Measurements from ENCODE around the gene GPD1. TPM values are rescaled to one million over a fixed set of nuclear protein-coding genes. Genes with fewer than 3 reads are reported as not detected.

GPD1 gene
- total and polyA plus RNA-seq, 8 donors, result 0.58 to 9.5 (median 1.7) TPM

GRCh38 chr12:50065726-50066310 lies 38.0 kb upstream of the GPD1 start:
- WGBS, 5 donors, result 86 to 89% (median 87%) methylated on average over 3 of the region's 3 CpGs
- Histone ChIP-seq H3K9me3 (no peaks in the 10 kb centered on the region), H3K4me1 (peaks cover 0 to 14% (median 14%) of the 10 kb centered on the region in 4 donors), H3K27me3 (no peaks in the 10 kb centered on the region), H3K4me3 (no peak overlapping the region), H3K27ac (peak overlapping the region in 2 of 5 donors; percentile 29 to 31), H3K36me3 (no peaks in the 10 kb centered on the region)
- intact Hi-C loops (cut with DNase I; ENCODE audit: low total_unique reads), result no loop called here
- TF ChIP-seq CTCF (IDR thresholded peaks at IDR 0.05) (no peak), POLR2A (IDR thresholded peaks at IDR 0.05) (no peak), POLR2AphosphoS5 (IDR thresholded peaks at IDR 0.05) (no peak), EP300 (IDR thresholded peaks at IDR 0.05) (no peak)
- DNase-seq, result no peak

GRCh38 chr12:50066402-50066801 lies 37.4 kb upstream of the GPD1 start:
- intact Hi-C loops (cut with DNase I; ENCODE audit: low total_unique reads), result no loop called here

GRCh38 chr12:50069069-50069468 lies 34.7 kb upstream of the GPD1 start:
- H3K9me3 ChIP-seq, result no peaks in the 10 kb centered on the region
- no peak overlapping the region for H3K4me3 ChIP-seq
- no peak for DNase-seq
- no peak for TF ChIP-seq EP300 (IDR thresholded peaks at IDR 0.05)
- TF ChIP-seq CTCF (IDR thresholded peaks at IDR 0.05), result no peak
- TF ChIP-seq POLR2A (IDR thresholded peaks at IDR 0.05), result no peak
- TF ChIP-seq POLR2AphosphoS5 (IDR thresholded peaks at IDR 0.05), result no peak
- H3K36me3 ChIP-seq, result no peaks in the 10 kb centered on the region
- no peaks in the 10 kb centered on the region for H3K27me3 ChIP-seq
- intact Hi-C loops (cut with DNase I; ENCODE audit: low total_unique reads), result no loop called here
- H3K4me1 ChIP-seq, result peaks cover 0 to 10% (median 9%) of the 10 kb centered on the region in 4 donors
- no peak overlapping the region for H3K27ac ChIP-seq
- 92 to 96% (median 94%) methylated on average over 5 of the region's 5 CpGs for WGBS, 5 donors

More at GRCh38 chr12:50066402-50066801, 37.4 kb upstream of the GPD1 start:
- 49 to 71% (median 65%) methylated on average over 5 of the region's 5 CpGs for WGBS, 5 donors
- peaks cover 0 to 10% (median 9%) of the 10 kb centered on the region in 4 donors for H3K4me1 ChIP-seq
- DNase-seq, result peak in 1 of 2 donors; percentile 47
- H3K27ac ChIP-seq, result peak overlapping the region in 3 of 5 donors; percentile 8 to 48 (median 31)
- no peaks in the 10 kb centered on the region for H3K36me3 ChIP-seq
- H3K27me3 ChIP-seq, result no peaks in the 10 kb centered on the region
- TF ChIP-seq CTCF (IDR thresholded peaks at IDR 0.05), result no peak
- no peak for TF ChIP-seq POLR2A (IDR thresholded peaks at IDR 0.05)
- TF ChIP-seq POLR2AphosphoS5 (IDR thresholded peaks at IDR 0.05), result peak in 1 of 3 donors; percentile 4
- TF ChIP-seq EP300 (IDR thresholded peaks at IDR 0.05), result no peak
- no peaks in the 10 kb centered on the region for H3K9me3 ChIP-seq
- no peak overlapping the region for H3K4me3 ChIP-seq

- 88 to 99% (median 97%) methylated on average over 3 of the region's 3 CpGs for WGBS, 5 donors
- no peak for DNase-seq
- Histone ChIP-seq H3K36me3 (no peaks in the 10 kb centered on the region), H3K4me1 (peaks cover 0 to 10% (median 9%) of the 10 kb centered on the region in 4 donors), H3K9me3 (no peaks in the 10 kb centered on the region), H3K4me3 (no peak overlapping the region), H3K27me3 (no peaks in the 10 kb centered on the region), H3K27ac (no peak overlapping the region)
- intact Hi-C loops (cut with DNase I; ENCODE audit: low total_unique reads), result no loop called here
- TF ChIP-seq CTCF (IDR thresholded peaks at IDR 0.05), result no peak
- TF ChIP-seq POLR2AphosphoS5 (IDR thresholded peaks at IDR 0.05), result no peak
- no peak for TF ChIP-seq EP300 (IDR thresholded peaks at IDR 0.05)
- TF ChIP-seq POLR2A (IDR thresholded peaks at IDR 0.05), result no peak
These were observed 34.3 kb upstream of the GPD1 start for GRCh38 chr12:50069539-50069938.
